ENCODE data around the gene GPR31.
A peak's percentile ranks its signal among the peaks of the same experiment; 100 is the strongest.

Gene GPR31

DNA sequence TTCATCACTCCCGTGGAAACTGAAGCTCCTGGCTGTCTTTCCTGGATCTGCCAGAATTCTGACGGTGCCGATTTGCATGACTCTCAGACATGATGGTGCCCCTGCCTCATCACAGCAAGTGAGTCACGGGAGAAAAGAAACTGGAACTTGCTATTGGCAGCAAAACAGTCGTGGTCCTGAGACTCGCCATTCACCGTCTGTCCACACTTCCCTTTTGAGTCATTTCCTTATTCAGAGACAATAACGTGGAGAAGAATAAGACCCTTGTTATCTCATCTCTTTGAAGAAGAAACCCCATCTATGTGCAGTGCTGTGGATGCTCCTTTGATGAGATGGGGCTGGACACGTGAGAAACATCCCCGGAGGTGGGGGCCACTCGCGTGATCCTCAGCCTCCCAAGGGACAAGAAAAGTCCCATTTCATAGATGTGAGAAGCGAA is 4.2 kb downstream of the GPR31 start:
- H3K4me3 ChIP-seq (ENCODE audit: low read depth, low read length): no peak overlapping the region
- TF ChIP-seq MYC (IDR thresholded peaks at IDR 0.05; ENCODE audit: low read depth, low read length) (no peak), POLR2A (IDR thresholded peaks at IDR 0.05; ENCODE audit: extremely low read depth, insufficient read length) (no peak), MAX (IDR thresholded peaks at IDR 0.05; ENCODE audit: low read depth, low read length) (no peak)
- TF ChIP-seq, protein P1, sequence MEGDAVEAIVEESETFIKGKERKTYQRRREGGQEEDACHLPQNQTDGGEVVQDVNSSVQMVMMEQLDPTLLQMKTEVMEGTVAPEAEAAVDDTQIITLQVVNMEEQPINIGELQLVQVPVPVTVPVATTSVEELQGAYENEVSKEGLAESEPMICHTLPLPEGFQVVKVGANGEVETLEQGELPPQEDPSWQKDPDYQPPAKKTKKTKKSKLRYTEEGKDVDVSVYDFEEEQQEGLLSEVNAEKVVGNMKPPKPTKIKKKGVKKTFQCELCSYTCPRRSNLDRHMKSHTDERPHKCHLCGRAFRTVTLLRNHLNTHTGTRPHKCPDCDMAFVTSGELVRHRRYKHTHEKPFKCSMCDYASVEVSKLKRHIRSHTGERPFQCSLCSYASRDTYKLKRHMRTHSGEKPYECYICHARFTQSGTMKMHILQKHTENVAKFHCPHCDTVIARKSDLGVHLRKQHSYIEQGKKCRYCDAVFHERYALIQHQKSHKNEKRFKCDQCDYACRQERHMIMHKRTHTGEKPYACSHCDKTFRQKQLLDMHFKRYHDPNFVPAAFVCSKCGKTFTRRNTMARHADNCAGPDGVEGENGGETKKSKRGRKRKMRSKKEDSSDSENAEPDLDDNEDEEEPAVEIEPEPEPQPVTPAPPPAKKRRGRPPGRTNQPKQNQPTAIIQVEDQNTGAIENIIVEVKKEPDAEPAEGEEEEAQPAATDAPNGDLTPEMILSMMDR (IDR thresholded peaks at IDR 0.05; ENCODE audit: low read depth, low read length): no peak
- DNase-seq (ENCODE audit: low read depth): peak; percentile 63

DNA sequence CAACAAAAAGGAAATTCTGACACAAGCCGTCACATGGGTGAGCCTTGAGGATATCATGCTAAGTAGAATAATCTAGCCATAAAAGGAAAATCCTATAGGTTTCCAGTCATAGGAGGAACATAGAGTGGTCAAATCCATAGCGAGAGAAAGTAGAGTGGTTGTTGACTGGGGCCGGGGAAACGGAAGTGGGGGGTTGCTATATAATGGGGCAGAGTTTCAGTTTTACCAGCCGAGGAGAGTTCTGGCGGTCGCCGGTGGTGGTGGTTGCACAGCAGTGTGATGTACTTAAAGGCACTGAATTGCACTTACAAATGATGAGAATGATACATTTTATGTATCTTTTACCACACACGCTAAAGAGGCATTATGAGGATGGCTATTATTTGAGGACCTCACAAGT is 4.9 kb downstream of the GPR31 start:
- DNase-seq (ENCODE audit: low read depth): no peak
- H3K4me3 ChIP-seq (ENCODE audit: low read depth, low read length): no peak overlapping the region
- TF ChIP-seq MAX (IDR thresholded peaks at IDR 0.05; ENCODE audit: low read depth, low read length): no peak
- TF ChIP-seq, protein P1 (IDR thresholded peaks at IDR 0.05; ENCODE audit: low read depth, low read length): no peak

DNA sequence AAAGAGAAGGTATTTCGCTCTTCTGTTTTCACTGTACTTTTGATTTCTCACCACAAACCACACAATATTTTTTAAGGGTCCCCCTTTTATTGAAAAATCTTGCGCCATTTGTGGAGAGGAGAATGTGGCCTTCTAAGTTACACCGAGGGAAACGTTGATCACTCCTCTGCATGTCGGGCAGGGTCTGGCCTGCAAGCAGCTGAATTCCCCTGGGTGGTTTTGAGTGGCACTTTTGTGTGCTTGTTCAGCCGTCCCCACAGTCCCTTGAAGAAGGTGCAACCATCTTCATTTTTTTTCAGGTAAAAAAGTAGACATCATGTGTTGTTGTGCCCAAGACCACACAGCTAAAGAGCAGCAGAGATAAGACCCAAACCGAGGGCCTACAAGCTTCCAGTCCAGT is 6.1 kb downstream of the GPR31 start:
- DNase-seq (ENCODE audit: low read depth): peak; percentile 46
- H3K4me3 ChIP-seq (ENCODE audit: low read depth, low read length): no peak overlapping the region
- TF ChIP-seq POLR2A (IDR thresholded peaks at IDR 0.05; ENCODE audit: extremely low read depth, insufficient read length): no peak
- TF ChIP-seq, protein P1 (IDR thresholded peaks at IDR 0.05; ENCODE audit: low read depth, low read length): no peak
- no peak for TF ChIP-seq MAX (IDR thresholded peaks at IDR 0.05; ENCODE audit: low read depth, low read length)
- TF ChIP-seq MYC (IDR thresholded peaks at IDR 0.05; ENCODE audit: low read depth, low read length): no peak

DNA sequence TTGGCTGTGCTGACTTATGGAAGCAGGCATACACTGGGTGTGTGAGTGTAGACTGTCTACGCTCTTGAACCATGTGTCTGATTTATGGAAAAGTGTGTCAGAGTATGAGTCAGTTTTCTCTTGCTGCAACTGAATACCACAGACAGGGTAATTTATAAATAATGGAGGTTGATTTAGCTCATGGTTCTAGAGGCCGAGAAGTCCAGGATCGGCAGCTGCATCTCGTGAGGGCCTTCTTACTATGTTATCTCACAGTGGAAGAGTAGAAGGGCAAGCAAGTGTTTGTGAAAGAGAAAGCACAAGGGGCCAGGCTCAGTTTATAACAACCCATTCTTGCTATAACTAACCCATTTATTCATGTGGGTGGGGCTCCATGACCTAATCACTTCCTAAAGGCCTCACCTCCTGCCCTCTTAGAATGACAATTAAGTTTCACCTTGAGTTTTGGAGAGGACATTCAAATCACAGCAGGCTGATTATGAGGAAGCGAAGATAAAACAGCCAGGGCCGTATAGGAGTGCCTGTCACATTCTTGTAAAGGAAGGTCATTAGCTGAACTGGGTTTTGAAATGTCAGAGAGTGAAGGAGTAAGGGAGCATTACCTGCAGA is 6.7 kb downstream of the GPR31 start:
- H3K4me3 ChIP-seq (ENCODE audit: low read depth, low read length): no peak overlapping the region
- TF ChIP-seq MAX (IDR thresholded peaks at IDR 0.05; ENCODE audit: low read depth, low read length) (no peak), MYC (IDR thresholded peaks at IDR 0.05; ENCODE audit: low read depth, low read length) (no peak), POLR2A (IDR thresholded peaks at IDR 0.05; ENCODE audit: extremely low read depth, insufficient read length) (no peak)
- TF ChIP-seq, protein P1 (IDR thresholded peaks at IDR 0.05; ENCODE audit: low read depth, low read length): no peak
- no peak for DNase-seq (ENCODE audit: low read depth)

GRCh38 chr6:167148997-167149396 is 8.8 kb downstream of the GPR31 start:
- no peak for DNase-seq (ENCODE audit: low read depth)
- H3K4me3 ChIP-seq (ENCODE audit: low read depth, low read length): no peak overlapping the region
- TF ChIP-seq POLR2A (IDR thresholded peaks at IDR 0.05; ENCODE audit: extremely low read depth, insufficient read length): no peak

- DNase-seq (ENCODE audit: low read depth): no peak
- no peak overlapping the region for H3K4me3 ChIP-seq (ENCODE audit: low read depth, low read length)
- TF ChIP-seq MYC (IDR thresholded peaks at IDR 0.05; ENCODE audit: low read depth, low read length): no peak
- TF ChIP-seq, protein P1 (IDR thresholded peaks at IDR 0.05; ENCODE audit: low read depth, low read length): no peak
- TF ChIP-seq POLR2A (IDR thresholded peaks at IDR 0.05; ENCODE audit: extremely low read depth, insufficient read length): no peak
- no peak for TF ChIP-seq MAX (IDR thresholded peaks at IDR 0.05; ENCODE audit: low read depth, low read length)
These were observed 9.8 kb downstream of the GPR31 start for GRCh38 chr6:167148021-167148420.

Measured in NB4 (cell line).